ENCODE measurements around the gene MACROD2. TPM values are rescaled to one million over a fixed set of nuclear protein-coding genes. Genes with fewer than 3 reads are reported as not detected.

The MACROD2 gene
- total and polyA plus RNA-seq, 2 donors (not counting 1 experiment from before 2014, with no cell fraction given), result 5.3 to 6.7 TPM

GRCh38 chr20:15811951-15812350 lies 1816.6 kb downstream of the MACROD2 start:
- H3K27me3 ChIP-seq (replicated peaks in 1 of 4; ENCODE audit: control extremely low read depth in 1 of 4, control insufficient read depth in 3 of 4, insufficient read depth in 4 of 4, low read length in 3 of 4), result no peaks in the 10 kb centered on the region
- no peaks in the 10 kb centered on the region for H3K79me2 ChIP-seq (ENCODE audit: control insufficient read depth, insufficient read depth, low read length)
- peaks cover 3% of the 10 kb centered on the region for H3K9me3 Mint-ChIP-seq (ENCODE audit: insufficient read depth)
- DNase-seq, result no peak
- no CpG with 5 or more reads among the region's 2 CpGs for WGBS (ENCODE audit: insufficient coverage)
- no peak overlapping the region for H3K9ac ChIP-seq (ENCODE audit: low read length)
- H3K4me1 Mint-ChIP-seq, result peaks cover 28% of the 10 kb centered on the region
- no peak overlapping the region for H3K4me2 ChIP-seq (replicated peaks; ENCODE audit: low read depth, low read length, poor library complexity, severe bottlenecking)
- POLR2A ChIA-PET, result no interaction called here
- intact Hi-C loops (cut with micrococcal nuclease), result no loop called here
- CTCF ChIA-PET, result no interaction called here
- H2AFZ ChIP-seq (ENCODE audit: insufficient read depth, low read depth, low read length, poor library complexity, severe bottlenecking), result no peak overlapping the region
- no peaks in the 10 kb centered on the region for H3K36me3 ChIP-seq (replicated peaks in 1 of 2; ENCODE audit: control extremely low read depth in 1 of 2, control insufficient read depth in 1 of 2, extremely low read depth in 1 of 2, insufficient read depth in 2 of 2, low read length in 1 of 2)
- no peak overlapping the region for H3K4me3 ChIP-seq (ENCODE audit: control extremely low read depth in 1 of 5, extremely low read depth in 1 of 5, insufficient read depth in 1 of 5, low read depth in 2 of 5, low read length in 4 of 5)
- H3K27me3 Mint-ChIP-seq, result no peaks in the 10 kb centered on the region
- no peak overlapping the region for H3K27ac ChIP-seq (ENCODE audit: low read length in 2 of 2)
- no peak overlapping the region for H3K4me3 Mint-ChIP-seq
- H3K4me1 ChIP-seq (ENCODE audit: control insufficient read depth in 2 of 2, insufficient read depth in 2 of 2, low read length in 2 of 2), result peaks cover 11 to 20% of the 10 kb centered on the region in 2 donors
- peak overlapping the region; percentile 27 for H3K27ac Mint-ChIP-seq
- no peak for ATAC-seq (ENCODE audit: low read depth)
- H4K20me1 ChIP-seq (ENCODE audit: control insufficient read depth, insufficient read depth, low read length, poor library complexity, severe bottlenecking), result no peaks in the 10 kb centered on the region
- TF ChIP-seq EZH2 (IDR thresholded peaks at IDR 0.05; ENCODE audit: borderline replicate concordance, insufficient read depth, low read depth, low read length, poor library complexity, severe bottlenecking), result no peak
- no peak for TF ChIP-seq CTCF (IDR thresholded peaks at IDR 0.05)
- H3K9me3 ChIP-seq (ENCODE audit: control extremely low read depth in 1 of 3, control insufficient read depth in 2 of 3, insufficient read depth in 1 of 3, low read length in 2 of 3), result peaks cover 0 to 3% (median 1%) of the 10 kb centered on the region in 3 donors

GRCh38 chr20:15812696-15813095 lies 1817.4 kb downstream of the MACROD2 start:
- WGBS (ENCODE audit: insufficient coverage), result no CpG with 5 or more reads among the region's 1 CpG
- H3K9me3 Mint-ChIP-seq (ENCODE audit: insufficient read depth), result peaks cover 3% of the 10 kb centered on the region

More at GRCh38 chr20:15812696-15813095, 1817.4 kb downstream of the MACROD2 start:
- no peak overlapping the region for H3K27ac Mint-ChIP-seq
- TF ChIP-seq EZH2 (IDR thresholded peaks at IDR 0.05; ENCODE audit: borderline replicate concordance, insufficient read depth, low read depth, low read length, poor library complexity, severe bottlenecking) (no peak), CTCF (IDR thresholded peaks at IDR 0.05) (no peak)
- no peak for ATAC-seq (ENCODE audit: low read depth)
- no peak overlapping the region for H3K4me3 Mint-ChIP-seq
- CTCF ChIA-PET, result no interaction called here
- Histone ChIP-seq H3K27me3 (replicated peaks in 1 of 4; ENCODE audit: control extremely low read depth in 1 of 4, control insufficient read depth in 3 of 4, insufficient read depth in 4 of 4, low read length in 3 of 4) (no peaks in the 10 kb centered on the region), H3K9ac (ENCODE audit: low read length) (no peak overlapping the region), H2AFZ (ENCODE audit: insufficient read depth, low read depth, low read length, poor library complexity, severe bottlenecking) (no peak overlapping the region), H3K9me3 (ENCODE audit: control extremely low read depth in 1 of 3, control insufficient read depth in 2 of 3, insufficient read depth in 1 of 3, low read length in 2 of 3) (peaks cover 0 to 3% (median 1%) of the 10 kb centered on the region in 3 donors), H4K20me1 (ENCODE audit: control insufficient read depth, insufficient read depth, low read length, poor library complexity, severe bottlenecking) (no peaks in the 10 kb centered on the region), H3K36me3 (replicated peaks in 1 of 2; ENCODE audit: control extremely low read depth in 1 of 2, control insufficient read depth in 1 of 2, extremely low read depth in 1 of 2, insufficient read depth in 2 of 2, low read length in 1 of 2) (no peaks in the 10 kb centered on the region), H3K4me3 (ENCODE audit: control extremely low read depth in 1 of 5, extremely low read depth in 1 of 5, insufficient read depth in 1 of 5, low read depth in 2 of 5, low read length in 4 of 5) (no peak overlapping the region), H3K79me2 (ENCODE audit: control insufficient read depth, insufficient read depth, low read length) (no peaks in the 10 kb centered on the region), H3K4me2 (replicated peaks; ENCODE audit: low read depth, low read length, poor library complexity, severe bottlenecking) (no peak overlapping the region), H3K27ac (ENCODE audit: low read length in 2 of 2) (no peak overlapping the region), H3K4me1 (ENCODE audit: control insufficient read depth in 2 of 2, insufficient read depth in 2 of 2, low read length in 2 of 2) (peaks cover 6 to 14% of the 10 kb centered on the region in 2 donors)
- H3K4me1 Mint-ChIP-seq, result peaks cover 23% of the 10 kb centered on the region
- intact Hi-C loops (cut with micrococcal nuclease), result no loop called here
- H3K27me3 Mint-ChIP-seq, result no peaks in the 10 kb centered on the region
- no peak for DNase-seq
- POLR2A ChIA-PET, result interaction anchor here (0.7 kb wide), 1 partner anchor 850 kb away, joined by 3 read pairs; no protein-coding TSS in a partner anchor
